ENCODE data around the gene MSRB3. TPM values are rescaled to one million over a fixed set of nuclear protein-coding genes. Genes with fewer than 3 reads are reported as not detected.

MSRB3 gene
- total RNA-seq, 1 donor from 2014 or later: not detected

DNA sequence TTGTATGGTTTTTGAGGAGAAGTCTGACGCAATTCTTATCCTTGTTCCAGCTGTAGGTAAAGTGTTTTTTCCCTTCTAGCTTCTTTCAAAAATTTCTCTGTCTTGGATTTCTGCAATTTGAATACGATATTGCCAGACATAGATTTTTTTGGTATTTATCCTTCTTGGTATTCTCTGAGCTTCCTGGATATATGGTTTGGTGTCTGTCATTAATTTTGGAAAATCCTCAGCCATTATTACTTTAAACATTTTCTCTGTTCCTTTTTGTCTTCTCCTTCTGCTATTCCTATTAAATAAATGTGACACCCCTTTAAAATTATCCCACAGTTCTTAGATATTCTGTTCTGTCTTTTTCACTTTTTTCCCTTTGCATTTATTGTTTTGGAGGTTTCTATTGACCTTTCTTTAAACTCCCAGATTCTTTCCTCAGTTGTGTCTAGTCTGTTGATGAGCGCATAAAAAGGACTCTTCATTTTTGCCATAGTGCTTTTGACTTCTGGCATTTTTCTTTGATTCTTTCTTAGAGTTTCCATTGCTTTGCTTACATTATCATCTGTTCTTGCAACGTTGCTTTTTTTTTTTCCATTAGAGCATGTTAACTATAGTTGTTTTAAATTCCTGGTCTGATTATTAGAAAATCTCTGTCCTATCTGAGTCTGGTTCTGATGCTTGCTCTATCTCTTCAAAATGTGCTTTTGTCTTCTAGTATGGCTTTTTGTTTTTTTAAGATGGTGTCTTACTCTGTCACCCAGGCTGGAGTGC, 129.1 kb downstream of the MSRB3 start:
- Mint-ChIP-seq H3K27me3 (no peaks in the 10 kb centered on the region), H3K27ac (no peak overlapping the region), H3K9me3 (no peaks in the 10 kb centered on the region), H3K4me3 (no peak overlapping the region), H3K36me3 (ENCODE audit: low read depth) (no peaks in the 10 kb centered on the region), H3K4me1 (no peaks in the 10 kb centered on the region)
- no peak for TF ChIP-seq CTCF (IDR thresholded peaks at IDR 0.05)
- DNase-seq (no peak), ATAC-seq (ENCODE audit: low read depth) (no peak)
- CTCF ChIA-PET: no interaction called here
- intact Hi-C loops (cut with micrococcal nuclease): no loop called here
- POLR2A ChIA-PET: no interaction called here

- no peaks in the 10 kb centered on the region for H3K4me1 Mint-ChIP-seq
These were observed 130.0 kb downstream of the MSRB3 start for GRCh38 chr12:65408441-65408840.

DNA sequence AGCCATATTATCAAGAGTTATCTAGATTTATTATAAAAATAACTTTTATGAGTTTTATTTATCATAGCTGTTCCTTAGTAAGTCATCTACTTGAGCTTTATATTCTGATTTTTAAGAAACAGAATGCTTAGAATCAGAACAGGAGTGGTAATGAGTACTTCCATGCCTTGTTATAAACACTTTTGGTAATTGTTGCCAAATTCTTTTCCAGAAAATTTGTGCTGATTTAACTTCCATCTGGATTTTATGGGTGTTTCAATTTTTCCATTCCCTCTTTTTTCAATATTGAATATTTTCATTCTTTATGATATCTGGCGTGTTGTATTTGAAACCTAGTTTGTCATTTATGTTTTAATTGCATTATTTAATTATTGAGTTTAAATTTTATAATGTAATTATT, 131.2 kb downstream of the MSRB3 start:
- TF ChIP-seq CTCF (IDR thresholded peaks at IDR 0.05): no peak
- no peak overlapping the region for H3K27ac Mint-ChIP-seq
- no peak for ATAC-seq (ENCODE audit: low read depth)
- H3K9me3 Mint-ChIP-seq: no peaks in the 10 kb centered on the region
- CTCF ChIA-PET: no interaction called here
- no peaks in the 10 kb centered on the region for H3K4me1 Mint-ChIP-seq
- no peak overlapping the region for H3K4me3 Mint-ChIP-seq
- DNase-seq: no peak
- POLR2A ChIA-PET: no interaction called here
- no peaks in the 10 kb centered on the region for H3K27me3 Mint-ChIP-seq
- intact Hi-C loops (cut with micrococcal nuclease): no loop called here
- no peaks in the 10 kb centered on the region for H3K36me3 Mint-ChIP-seq (ENCODE audit: low read depth)

More at GRCh38 chr12:65408441-65408840, 130.0 kb downstream of the MSRB3 start:
- POLR2A ChIA-PET: no interaction called here
- H3K36me3 Mint-ChIP-seq (ENCODE audit: low read depth): no peaks in the 10 kb centered on the region
- TF ChIP-seq CTCF (IDR thresholded peaks at IDR 0.05): no peak
- ATAC-seq (ENCODE audit: low read depth) (no peak), DNase-seq (no peak)
- no peak overlapping the region for H3K27ac Mint-ChIP-seq
- no peaks in the 10 kb centered on the region for H3K9me3 Mint-ChIP-seq
- CTCF ChIA-PET: no interaction called here
- intact Hi-C loops (cut with micrococcal nuclease): no loop called here
- H3K27me3 Mint-ChIP-seq: no peaks in the 10 kb centered on the region
- no peak overlapping the region for H3K4me3 Mint-ChIP-seq

GRCh38 chr12:65411171-65411570, 132.7 kb downstream of the MSRB3 start:
- intact Hi-C loops (cut with micrococcal nuclease): no loop called here
- ATAC-seq (ENCODE audit: low read depth) (no peak), DNase-seq (no peak)
- POLR2A ChIA-PET: no interaction called here
- Mint-ChIP-seq H3K27me3 (no peaks in the 10 kb centered on the region), H3K27ac (no peak overlapping the region), H3K4me3 (no peak overlapping the region), H3K4me1 (no peaks in the 10 kb centered on the region), H3K36me3 (ENCODE audit: low read depth) (no peaks in the 10 kb centered on the region), H3K9me3 (no peaks in the 10 kb centered on the region)
- no peak for TF ChIP-seq CTCF (IDR thresholded peaks at IDR 0.05)
- CTCF ChIA-PET: no interaction called here

DNA sequence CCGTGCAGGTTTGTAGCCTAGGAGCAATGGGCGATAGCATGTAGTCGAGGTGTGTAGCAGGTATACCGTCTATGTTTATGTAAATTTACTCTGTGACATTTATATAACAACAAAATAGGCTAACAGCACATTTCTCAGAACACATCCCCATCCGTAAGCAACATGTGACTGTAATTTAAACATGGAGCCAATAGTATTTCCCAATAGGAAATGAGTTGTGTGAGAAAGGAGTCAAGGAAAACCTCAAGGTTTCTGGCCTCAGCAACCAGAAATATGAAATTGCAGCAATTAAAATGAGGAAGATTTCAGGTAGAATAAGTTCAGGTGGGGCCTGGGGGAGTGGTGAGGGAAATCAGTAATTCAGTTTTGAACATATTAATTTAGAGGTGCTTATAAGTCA, 136.0 kb downstream of the MSRB3 start:
- POLR2A ChIA-PET: no interaction called here
- no peaks in the 10 kb centered on the region for H3K9me3 Mint-ChIP-seq
- no peaks in the 10 kb centered on the region for H3K36me3 Mint-ChIP-seq (ENCODE audit: low read depth)
- H3K4me3 Mint-ChIP-seq: no peak overlapping the region
- H3K27me3 Mint-ChIP-seq: no peaks in the 10 kb centered on the region
- ATAC-seq (ENCODE audit: low read depth): no peak
- TF ChIP-seq CTCF (IDR thresholded peaks at IDR 0.05): no peak
- H3K27ac Mint-ChIP-seq: no peak overlapping the region
- CTCF ChIA-PET: no interaction called here
- intact Hi-C loops (cut with micrococcal nuclease): no loop called here
- DNase-seq: no peak
- no peaks in the 10 kb centered on the region for H3K4me1 Mint-ChIP-seq

All from activated B cell treated with CpG ODN at 0.5 μM for 24 hours (primary cell).